ENCODE data around the gene HOXB7.

The HOXB7 gene

DNA sequence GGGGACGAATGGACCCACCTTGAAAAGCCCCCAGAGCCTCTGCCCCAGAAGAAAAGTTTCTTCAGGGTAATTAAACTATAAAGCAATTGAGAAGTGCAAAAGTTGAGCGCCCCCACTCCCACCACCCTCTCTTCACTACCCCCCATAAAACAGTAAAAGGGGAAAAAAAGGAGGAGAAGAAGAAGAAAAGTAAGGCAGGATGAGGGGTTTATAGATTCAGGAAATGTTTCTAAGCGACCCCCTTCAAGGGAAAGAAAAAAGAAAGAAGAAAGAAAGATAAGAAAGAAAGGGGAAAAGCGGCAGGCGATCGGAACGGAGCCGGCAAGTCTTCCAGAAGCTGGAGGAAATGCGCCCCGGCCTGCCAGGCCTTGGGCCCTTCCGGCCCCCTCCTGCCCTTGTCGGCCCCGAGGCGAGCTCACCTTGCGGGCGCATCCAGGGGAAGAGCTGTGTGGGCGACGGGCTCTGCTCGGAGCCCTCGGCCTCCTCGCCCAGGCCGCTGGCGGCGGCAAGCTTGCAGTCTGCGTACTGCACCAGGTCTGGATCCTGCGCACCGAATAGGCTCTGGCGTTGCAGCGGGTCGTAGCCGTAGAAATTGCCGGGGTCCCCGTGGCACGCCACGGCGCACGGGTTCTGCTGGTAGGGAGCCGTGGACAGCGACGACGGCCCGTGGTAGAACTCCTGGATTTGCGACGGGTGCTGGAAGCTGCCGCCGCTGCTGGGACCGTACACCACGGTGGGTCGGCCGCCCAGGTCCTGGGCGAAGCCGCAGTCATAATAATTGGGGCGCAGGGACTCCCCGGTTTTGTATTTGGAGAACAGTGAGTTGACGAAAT lies 3.3 kb upstream of the HOXB7 start:
- DNase-seq (ENCODE audit: insufficient read length, low spot score): no peak
- no peak for TF ChIP-seq POLR2A (IDR thresholded peaks at IDR 0.05; ENCODE audit: low read depth, low read length)
- no peak for FAIRE-seq

DNA sequence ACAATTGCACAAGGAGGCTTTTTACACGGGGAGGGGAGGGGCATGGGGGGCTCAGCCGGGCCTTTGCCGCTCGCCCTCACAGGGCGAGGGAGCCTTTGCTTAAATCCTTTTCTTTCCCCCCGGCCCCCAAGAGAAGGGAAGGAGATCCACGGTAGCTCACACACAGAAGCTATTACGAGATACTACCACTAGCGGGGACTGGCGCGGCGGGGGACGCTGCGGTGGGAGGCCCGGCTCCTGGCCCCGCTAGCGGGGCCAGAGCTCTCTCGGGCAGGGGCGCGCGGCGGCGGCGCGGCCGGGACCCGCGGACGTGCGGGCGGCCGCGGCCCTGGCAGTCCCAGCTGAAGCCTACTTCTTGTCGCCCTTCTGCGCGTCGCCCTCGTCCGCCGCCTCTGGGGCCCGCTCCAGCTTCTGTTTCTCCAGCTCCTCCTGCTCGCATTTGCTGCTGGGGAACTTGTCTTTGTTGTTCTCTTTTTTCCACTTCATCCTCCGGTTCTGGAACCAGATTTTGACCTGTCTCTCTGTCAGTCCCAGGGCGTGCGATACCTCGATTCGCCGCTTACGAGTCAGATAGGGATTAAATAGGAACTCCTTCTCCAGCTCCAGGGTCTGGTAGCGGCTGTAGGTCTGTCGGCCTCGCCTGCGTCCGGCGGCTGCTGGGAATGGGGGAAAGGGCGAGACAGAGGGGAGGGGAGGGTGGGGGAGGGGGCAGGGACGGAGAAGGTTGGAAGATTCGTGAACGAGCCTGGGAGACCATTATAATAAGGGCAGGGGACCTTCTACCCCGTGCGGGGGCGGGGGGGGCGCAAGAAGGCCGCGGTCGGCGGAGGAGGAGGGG lies 2.3 kb upstream of the HOXB7 start:
- TF ChIP-seq POLR2A (IDR thresholded peaks at IDR 0.05; ENCODE audit: low read depth, low read length): no peak
- FAIRE-seq (no peak), DNase-seq (ENCODE audit: insufficient read length, low spot score) (no peak)

DNA sequence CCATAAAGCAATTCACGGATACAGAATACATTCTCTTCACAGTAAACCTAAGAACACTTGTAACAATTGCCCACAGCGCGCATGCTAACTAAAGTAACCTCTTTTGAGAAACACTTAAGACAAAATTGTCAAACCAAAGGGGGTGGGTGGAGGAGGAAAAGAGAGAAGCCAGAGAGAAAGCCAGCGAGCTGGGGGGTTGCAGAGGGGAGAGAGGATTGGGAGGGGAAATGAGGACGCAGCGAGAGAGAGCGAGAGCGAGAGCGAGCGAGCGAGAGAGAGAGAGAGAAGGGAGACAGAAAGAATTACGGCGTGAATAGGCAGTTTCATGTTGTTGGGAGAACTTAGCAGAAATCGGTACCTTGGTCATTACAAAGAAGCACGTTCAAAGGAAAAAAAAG lies 1.6 kb upstream of the HOXB7 start:
- FAIRE-seq (no peak), DNase-seq (ENCODE audit: insufficient read length, low spot score) (no peak)
- TF ChIP-seq POLR2A (IDR thresholded peaks at IDR 0.05; ENCODE audit: low read depth, low read length): no peak

DNA sequence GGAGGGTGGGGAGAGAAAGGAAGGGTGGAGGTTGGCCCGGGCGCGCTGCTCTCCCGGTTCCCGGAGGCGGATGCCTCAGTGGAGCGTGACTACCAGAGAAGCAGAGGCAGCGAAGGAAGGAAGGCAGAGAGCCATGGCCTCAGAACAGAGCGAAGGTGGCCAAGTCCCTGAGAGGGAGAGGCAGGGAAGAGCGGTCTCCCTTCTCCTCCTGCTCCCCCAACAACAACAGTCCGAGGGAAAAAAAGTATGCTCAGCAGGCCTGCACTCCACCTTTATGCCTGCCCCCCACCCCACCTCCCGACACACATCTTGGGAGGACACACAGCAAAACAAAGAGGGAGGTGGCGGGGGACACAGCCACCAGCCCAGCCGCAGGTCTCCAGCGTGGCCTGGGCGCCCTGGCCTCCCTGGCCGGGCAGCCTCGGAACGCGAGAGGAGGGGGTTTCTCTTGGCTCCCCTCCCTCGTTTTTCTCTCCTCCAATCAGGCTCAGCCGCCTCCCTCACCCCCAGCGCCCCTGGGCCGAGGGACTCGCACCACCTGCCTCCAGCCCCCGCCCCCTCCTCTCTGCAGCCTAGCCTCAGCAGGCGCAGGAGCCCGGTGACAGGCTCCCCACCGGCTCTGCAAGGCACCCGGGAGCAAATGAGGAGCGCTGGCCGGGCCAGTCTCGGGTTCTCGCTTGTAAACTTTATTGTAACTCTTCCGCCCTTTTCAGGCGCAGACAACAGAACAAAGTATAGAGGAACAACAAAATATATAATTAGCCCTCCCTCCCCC lies 1.1 kb upstream of the HOXB7 start:
- FAIRE-seq (no peak), DNase-seq (ENCODE audit: insufficient read length, low spot score) (no peak)
- peak; percentile 38; the same call in 1 of the 2 replicates for TF ChIP-seq POLR2A (IDR thresholded peaks at IDR 0.05; ENCODE audit: low read depth, low read length)

DNA sequence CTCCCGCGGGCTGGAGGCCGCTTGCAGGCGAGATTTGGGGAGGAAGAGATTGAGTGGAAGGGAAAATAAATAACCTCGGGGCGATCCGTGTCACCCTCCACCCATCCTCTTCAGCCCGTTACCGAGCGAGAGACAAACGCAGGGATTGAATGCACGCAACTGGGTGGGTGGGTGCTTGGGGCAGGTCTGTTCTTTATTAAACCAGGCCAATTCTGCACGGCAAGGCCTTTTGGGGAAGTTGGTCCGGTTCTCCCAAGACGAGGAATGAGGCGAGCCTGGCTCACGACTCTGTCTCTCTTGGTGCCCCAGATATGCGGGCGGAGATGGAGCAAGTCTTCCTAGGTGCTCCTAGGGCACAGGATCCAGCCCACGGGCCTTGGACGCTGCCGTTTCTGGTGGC lies 396 bp upstream of the HOXB7 start:
- FAIRE-seq (no peak), DNase-seq (ENCODE audit: insufficient read length, low spot score) (no peak)
- no peak for TF ChIP-seq POLR2A (IDR thresholded peaks at IDR 0.05; ENCODE audit: low read depth, low read length)

DNA sequence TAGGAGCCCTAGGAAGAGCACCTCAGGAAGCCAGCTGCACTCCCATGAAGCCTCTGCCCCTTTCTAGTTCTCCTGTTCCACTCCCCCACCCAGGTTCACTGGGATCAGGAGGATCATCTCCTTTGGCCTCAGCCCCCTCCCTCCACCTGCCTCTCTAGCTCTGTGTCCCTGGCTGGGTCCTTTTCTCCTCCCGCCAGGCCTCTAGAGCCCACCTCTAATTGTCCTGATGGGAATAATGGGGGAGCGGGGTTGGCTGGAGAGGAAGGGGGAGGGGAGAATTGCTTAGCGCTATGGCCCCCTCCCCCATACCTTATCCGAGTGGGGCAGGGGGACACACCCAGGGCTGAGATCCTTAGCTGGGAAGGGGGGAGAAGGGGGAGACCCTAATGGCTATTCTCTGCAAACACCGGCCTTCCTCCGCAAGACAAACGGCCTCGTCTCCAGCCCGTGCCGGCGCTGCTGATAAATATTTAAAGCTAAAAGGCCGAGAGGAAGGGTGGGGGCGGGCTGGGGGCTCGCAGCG lies 997 bp downstream of the HOXB7 start:
- DNase-seq (ENCODE audit: insufficient read length, low spot score) (no peak), FAIRE-seq (no peak)
- no peak for TF ChIP-seq POLR2A (IDR thresholded peaks at IDR 0.05; ENCODE audit: low read depth, low read length)

DNA sequence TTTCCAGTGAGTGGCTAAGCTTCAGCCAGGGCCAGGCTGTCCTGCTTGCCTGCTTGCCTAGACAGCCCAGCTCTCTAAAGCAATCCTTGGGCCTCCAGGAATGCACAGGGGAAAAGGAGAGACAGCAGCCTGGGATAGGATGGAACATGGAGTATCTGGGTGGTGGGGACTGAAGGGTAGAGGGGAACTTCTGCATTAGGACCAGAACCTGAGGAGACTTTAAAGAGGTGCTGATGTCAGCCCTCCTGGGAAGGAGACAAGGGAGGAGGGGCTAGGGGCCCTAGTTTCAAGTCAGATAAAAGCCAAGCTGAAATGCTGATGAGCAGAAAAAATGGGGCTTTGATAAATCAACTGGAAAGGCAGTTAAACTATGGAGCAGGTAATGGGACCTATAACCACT lies 1.8 kb downstream of the HOXB7 start:
- DNase-seq (ENCODE audit: insufficient read length, low spot score): no peak
- no peak for FAIRE-seq

DNA sequence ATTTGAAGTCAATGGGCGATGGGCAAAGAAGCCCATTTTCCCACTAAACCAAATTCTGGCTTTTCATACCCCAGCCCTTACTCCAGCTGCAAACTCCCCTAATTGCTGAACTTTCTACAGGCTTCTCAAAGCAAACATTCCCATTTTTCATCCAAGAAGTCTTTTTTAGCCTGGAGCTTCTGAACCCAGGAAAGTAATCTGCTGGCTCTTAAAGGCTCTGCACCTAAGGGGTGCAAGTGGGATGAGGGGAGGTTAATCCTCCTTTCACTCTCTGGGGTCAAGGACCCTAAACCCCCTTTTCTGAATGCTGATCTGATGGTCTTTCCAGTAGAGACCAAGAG lies 2.4 kb downstream of the HOXB7 start:
- no peak for TF ChIP-seq POLR2A (IDR thresholded peaks at IDR 0.05; ENCODE audit: low read depth, low read length)
- FAIRE-seq (no peak), DNase-seq (ENCODE audit: insufficient read length, low spot score) (no peak)

More for the DNA sequence above, 1.8 kb downstream of the HOXB7 start:
- TF ChIP-seq POLR2A (IDR thresholded peaks at IDR 0.05; ENCODE audit: low read depth, low read length): no peak

DNA sequence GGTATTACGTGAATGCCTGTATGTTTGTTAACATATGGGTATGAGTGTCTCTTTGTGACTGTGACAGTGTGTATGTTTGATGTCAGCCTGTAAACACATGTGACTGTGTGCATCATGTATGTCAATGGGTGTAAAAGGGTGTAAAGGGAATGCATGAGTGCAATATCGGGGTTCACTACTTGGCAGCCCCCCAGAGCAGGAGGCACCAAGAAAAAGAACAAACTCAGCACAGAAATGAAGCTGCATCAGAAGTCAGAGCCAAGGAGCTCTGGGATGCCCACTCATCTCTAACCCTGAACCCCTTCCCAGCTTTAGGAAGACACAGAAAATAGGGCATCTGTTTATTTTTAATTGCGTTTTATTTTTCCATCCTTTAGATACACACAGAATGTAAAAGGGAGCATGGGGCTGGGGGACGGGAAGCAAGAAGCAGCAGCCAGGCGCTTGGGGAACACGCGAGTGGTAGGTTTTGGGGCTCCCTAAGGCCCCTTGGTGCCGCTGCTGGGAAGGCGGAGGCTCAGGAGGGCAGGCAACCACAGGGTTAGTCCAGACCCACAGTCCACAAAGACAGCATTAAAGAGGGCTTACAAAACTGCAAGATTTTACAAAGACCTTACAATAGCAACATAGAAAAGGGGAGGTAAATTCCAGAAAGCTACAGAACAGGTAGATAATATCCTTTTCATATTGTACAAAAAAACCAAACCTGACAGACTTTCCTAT lies 3.8 kb downstream of the HOXB7 start:
- DNase-seq (ENCODE audit: insufficient read length, low spot score) (no peak), FAIRE-seq (no peak)
- TF ChIP-seq POLR2A (IDR thresholded peaks at IDR 0.05; ENCODE audit: low read depth, low read length): no peak

DNA sequence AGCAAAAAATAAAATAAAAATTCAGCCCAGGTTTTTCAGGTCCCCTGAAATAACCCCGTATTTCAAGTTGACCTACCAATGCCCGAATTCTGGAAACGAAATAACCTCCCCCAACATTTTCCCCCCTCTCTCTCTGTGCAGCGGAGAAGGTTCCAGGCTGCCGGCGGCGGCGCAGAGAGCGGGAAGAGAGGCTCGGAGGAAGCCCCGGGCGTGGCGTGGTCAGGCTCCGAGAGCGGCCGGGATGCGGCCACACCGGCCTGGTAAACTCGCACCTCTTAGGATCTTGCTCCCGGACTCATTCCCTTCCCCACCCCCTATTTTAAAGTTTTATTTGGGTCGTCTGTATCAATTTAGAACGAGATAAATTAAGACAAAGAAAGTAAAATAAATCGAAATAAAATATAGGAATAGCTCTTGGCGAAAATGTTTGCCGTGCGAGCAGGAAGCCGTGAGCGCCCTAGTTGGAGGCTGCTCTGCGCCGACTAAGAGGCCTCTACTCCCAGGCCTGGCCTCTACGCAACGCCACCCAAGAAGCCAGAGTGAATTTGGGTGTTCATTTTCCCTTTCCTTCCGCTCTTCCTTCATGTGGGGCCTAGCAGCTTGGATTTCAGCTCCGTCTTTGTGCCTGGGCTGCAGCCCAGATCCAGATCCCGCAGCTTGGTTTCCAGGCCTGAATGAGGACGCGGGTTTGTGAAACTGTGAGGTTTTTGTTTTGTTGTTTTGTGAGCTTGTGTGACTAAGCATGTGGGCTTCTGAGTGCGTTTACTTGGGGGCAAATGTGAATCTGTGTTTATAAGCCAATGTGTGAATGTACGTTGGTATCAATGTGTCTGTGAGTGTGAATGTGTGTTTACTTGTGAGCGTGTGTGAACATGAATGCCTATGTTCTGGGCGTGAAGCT lies 4.6 kb downstream of the HOXB7 start:
- no peak for FAIRE-seq
- no peak for DNase-seq (ENCODE audit: insufficient read length, low spot score)
- no peak for TF ChIP-seq POLR2A (IDR thresholded peaks at IDR 0.05; ENCODE audit: low read depth, low read length)

DNA sequence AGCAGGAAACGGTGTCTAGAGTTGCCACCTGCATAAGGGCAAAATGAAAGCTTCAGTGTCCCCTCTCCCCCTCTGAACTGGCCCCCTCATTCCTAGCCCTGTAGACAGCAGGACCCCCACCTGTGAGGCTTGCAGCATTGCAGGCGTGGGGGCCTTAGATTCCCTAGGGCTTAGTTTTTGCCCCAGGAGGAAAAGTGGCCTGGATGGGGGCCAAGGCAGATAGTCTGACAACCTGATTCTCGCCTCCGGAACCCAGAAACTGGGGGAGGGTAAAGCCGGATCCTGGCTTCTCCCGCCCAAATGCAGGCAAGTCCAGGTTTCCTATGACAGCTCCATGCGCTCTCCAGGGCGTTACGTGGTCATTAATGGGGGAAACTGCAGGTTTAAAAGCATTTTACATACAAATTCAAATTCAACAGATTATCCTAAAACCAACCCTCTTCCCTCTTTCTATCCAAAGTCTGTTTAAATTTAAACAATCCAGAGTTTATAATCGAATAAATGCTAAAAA lies 5.4 kb downstream of the HOXB7 start:
- TF ChIP-seq POLR2A (IDR thresholded peaks at IDR 0.05; ENCODE audit: low read depth, low read length): no peak
- FAIRE-seq: no peak
- no peak for DNase-seq (ENCODE audit: insufficient read length, low spot score)

DNA sequence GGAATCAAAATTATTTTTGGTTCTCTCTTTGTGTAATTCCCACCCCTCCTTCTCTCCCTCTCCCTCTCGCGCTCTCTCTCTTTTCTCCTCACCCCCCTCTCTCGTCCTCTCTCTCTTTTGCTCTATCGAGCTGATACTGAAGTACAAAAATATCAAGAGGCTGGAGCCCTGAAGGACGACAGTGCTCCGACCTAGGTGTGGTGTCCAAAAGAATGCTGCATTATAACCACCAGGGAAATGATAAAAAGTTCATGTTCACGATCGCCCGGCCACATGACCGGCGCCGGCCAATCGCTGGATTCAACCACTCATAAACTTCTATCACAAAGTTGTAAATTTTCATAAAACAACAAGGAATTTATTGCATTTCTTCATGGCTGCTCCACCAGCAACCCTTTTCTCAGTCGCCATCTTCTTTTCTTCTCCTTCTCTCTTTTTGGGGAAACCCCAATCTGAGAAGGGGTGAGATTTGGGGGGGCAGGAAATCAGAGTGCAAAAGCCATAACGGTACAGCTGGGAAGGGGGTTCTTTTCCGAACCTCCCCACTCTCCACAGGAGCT lies 6.0 kb downstream of the HOXB7 start, which contains the start of gene HOXB6:
Gene HOXB6 (minus strand): TSS at position 217 of the 560 bp plus-strand sequence. CDS start 6,836 bp downstream, outside the sequence.
- no peak for DNase-seq (ENCODE audit: insufficient read length, low spot score)
- no peak for FAIRE-seq

More for the DNA sequence above, 6.0 kb downstream of the HOXB7 start, which contains the start of gene HOXB6:
- TF ChIP-seq POLR2A (IDR thresholded peaks at IDR 0.05; ENCODE audit: low read depth, low read length): peak; percentile 75
